Kidney epithelial cell (primary cell): ENCODE results near the gene RASSF10. TPM values are rescaled to one million over a fixed set of nuclear protein-coding genes. Genes with fewer than 3 reads are reported as not detected.

Experiments used
- DNase-seq: peaks from one replicate; pipeline ENCODE4 v3.0.0-alpha.2; 2010; ENCODE audit warnings: low read depth
- H3K27me3 ChIP-seq: 2 replicates; pipeline ENCODE4 v1.6.0; 2011; ENCODE audit warnings: low read length; ENCODE audit not compliant: control insufficient read depth, insufficient read depth
- H3K36me3 ChIP-seq: 2 replicates; pipeline ENCODE4 v1.5.1; 2011; ENCODE audit warnings: low read length; ENCODE audit not compliant: control insufficient read depth, insufficient read depth
- H3K4me3 ChIP-seq: 2 replicates; pipeline ENCODE4 v1.5.1; 2011; ENCODE audit warnings: low read depth, mild to moderate bottlenecking, control low read depth, low read length
- total RNA-seq: library from RNA; depleted of rRNA; stranded (reverse); fragments of >200 nt; gene quantifications from 2 replicates; pipeline ENCODE4 v1.2.3, GENCODE V29; 2015
- TF ChIP-seq, protein P1 (sequence below): IDR thresholded peaks from 2 replicates; pipeline ENCODE4 v1.5.1; 2011; ENCODE audit warnings: mild to moderate bottlenecking, moderate library complexity, low read length, control low read depth, inconsistent platforms; ENCODE audit not compliant: insufficient read depth, poor library complexity, severe bottlenecking

The RASSF10 gene
- total RNA-seq, 1 donor from 2014 or later: 3.5 TPM

DNA sequence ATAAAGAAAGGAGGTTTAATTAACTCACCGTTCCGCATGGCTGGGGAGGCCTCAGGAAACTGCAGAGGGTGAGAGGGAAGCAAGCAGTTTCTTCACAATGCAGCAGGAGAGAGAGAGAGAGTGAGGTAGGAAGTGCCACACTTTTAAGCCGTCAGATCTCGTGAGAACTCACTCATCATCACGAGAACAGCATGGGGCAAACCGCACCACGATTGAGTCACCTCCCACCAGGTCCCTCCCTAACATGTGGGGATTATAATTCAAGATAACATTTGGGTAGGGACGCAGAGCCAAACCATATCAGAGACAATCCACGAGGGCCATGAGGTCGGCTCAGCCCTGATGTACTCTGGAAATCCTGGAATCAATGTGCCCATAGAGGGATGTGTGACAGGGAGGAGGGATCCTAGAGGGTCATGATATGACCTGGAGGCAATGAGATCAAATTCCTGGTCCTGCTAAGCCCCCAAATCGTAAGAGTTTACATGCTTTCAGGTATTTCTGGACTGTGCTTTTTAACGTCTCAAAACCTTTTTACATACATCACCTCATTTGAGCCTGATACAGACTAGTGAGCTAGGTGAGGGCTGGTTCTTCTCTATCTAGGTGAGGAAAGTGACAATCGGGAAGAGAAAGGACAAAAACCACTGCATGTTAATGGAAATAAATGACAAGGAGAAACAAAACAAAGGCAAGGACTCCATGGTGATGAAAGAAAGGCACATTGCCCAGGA, 19.5 kb upstream of the RASSF10 start:
- TF ChIP-seq, protein P1, sequence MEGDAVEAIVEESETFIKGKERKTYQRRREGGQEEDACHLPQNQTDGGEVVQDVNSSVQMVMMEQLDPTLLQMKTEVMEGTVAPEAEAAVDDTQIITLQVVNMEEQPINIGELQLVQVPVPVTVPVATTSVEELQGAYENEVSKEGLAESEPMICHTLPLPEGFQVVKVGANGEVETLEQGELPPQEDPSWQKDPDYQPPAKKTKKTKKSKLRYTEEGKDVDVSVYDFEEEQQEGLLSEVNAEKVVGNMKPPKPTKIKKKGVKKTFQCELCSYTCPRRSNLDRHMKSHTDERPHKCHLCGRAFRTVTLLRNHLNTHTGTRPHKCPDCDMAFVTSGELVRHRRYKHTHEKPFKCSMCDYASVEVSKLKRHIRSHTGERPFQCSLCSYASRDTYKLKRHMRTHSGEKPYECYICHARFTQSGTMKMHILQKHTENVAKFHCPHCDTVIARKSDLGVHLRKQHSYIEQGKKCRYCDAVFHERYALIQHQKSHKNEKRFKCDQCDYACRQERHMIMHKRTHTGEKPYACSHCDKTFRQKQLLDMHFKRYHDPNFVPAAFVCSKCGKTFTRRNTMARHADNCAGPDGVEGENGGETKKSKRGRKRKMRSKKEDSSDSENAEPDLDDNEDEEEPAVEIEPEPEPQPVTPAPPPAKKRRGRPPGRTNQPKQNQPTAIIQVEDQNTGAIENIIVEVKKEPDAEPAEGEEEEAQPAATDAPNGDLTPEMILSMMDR: no peak
- peak; percentile 76 for DNase-seq
- Histone ChIP-seq H3K4me3 (peak overlapping the region; percentile 44), H3K36me3 (no peaks in the 10 kb centered on the region), H3K27me3 (no peaks in the 10 kb centered on the region)

DNA sequence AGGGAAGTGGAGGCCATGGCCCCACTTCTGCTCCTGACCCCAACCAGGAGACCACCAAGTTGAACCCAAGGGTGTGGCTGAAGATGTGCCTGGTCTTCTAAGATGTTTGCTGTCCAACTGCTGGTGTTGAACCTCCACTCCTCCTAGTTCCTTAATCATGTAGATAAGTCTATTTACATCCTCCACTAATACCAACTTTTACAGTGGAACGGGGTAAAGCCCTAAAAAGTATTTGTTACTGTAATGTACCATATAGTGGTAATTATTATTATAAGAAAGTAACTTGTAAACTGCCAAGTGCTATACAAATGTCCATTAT, 19.0 kb upstream of the RASSF10 start:
- TF ChIP-seq, protein P1: no peak
- no peak overlapping the region for H3K4me3 ChIP-seq
- H3K27me3 ChIP-seq: no peaks in the 10 kb centered on the region
- no peak for DNase-seq
- H3K36me3 ChIP-seq: no peaks in the 10 kb centered on the region

DNA sequence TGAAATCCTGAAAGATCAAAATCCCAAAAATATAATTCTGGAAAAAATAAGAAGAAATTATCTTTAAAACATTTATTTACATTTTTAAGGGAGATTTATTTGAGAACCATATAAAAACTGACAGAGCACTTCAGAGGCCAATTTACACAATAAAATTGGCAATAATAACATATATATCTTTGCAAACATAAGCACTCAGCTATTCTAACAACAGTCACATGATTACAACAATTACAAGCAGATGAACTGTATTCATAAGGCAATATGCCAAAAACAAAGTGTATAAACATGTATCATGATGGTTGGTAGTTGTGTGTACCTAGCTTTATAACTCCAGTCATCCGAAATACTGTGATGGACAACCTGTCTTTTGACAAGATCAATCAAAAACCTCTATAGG, 17.7 kb upstream of the RASSF10 start:
- DNase-seq: no peak
- TF ChIP-seq, protein P1: no peak
- no peak overlapping the region for H3K4me3 ChIP-seq
- H3K27me3 ChIP-seq: no peaks in the 10 kb centered on the region
- no peaks in the 10 kb centered on the region for H3K36me3 ChIP-seq

DNA sequence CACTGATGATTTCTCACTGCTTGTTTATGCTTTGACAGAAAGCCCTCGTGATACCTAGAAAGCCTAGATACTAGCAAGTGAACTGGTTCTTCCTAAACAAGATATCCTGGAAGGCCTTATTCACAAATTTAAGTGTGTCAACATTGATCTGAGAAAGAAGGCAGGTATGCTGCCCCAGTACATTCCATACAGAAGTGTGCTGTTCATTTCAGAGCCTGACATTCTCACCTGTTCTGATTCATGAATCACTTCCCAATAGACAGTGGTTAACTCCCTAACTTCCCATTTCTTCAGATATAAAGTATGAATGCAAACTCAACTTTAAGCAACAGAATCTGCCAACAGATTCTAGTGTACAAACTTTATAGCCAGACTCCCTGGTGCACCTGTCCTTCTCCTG, 15.5 kb upstream of the RASSF10 start:
- Histone ChIP-seq H3K27me3 (no peaks in the 10 kb centered on the region), H3K36me3 (no peaks in the 10 kb centered on the region), H3K4me3 (no peak overlapping the region)
- no peak for DNase-seq
- TF ChIP-seq, protein P1: no peak

DNA sequence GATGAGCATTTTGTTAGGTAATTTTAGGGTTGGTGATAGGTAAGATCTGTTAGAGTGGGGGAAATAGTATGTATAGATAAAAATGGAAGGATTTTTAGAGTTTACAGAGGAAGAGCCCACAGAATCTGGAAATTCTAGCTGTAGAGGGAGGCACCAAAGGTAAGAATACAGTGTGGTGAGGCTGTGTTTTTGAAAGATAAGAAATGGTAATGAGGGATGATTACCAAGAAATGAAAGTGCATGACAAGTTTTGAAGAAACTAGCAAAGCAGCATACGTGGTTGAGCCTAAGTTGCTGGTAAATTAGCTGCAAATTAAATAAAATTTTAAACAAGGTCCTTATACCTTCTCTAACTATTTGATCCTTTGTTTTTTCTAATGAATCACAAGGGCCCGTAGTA, 14.6 kb upstream of the RASSF10 start:
- TF ChIP-seq, protein P1: no peak
- DNase-seq: no peak

DNA sequence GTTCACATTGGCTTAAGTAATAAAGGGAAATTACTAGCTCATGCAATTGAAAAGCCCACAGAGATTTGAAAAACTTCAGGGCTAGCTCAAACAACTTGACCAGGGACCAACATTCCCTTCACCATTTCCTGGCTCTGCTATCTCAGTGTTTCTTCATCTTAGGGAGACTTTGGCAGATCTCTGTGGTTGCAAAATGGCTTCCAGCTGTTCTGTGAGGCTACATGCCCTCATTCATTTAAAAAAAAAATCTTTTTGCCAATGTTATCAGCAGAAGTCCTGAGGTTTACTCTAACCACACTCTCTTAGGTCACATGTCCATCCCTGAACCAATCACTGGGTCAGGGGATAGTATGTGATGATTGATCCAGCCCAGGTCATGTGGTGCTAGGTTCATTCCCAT, 13.9 kb upstream of the RASSF10 start:
- TF ChIP-seq, protein P1: no peak
- H3K36me3 ChIP-seq: no peaks in the 10 kb centered on the region
- H3K4me3 ChIP-seq: no peak overlapping the region
- no peak for DNase-seq
- no peaks in the 10 kb centered on the region for H3K27me3 ChIP-seq

More for the DNA sequence above, 14.6 kb upstream of the RASSF10 start:
- Histone ChIP-seq H3K27me3 (no peaks in the 10 kb centered on the region), H3K4me3 (no peak overlapping the region), H3K36me3 (no peaks in the 10 kb centered on the region)
